ENCODE measurements around the gene PRIM2. TPM values are rescaled to one million over a fixed set of nuclear protein-coding genes. Genes with fewer than 3 reads are reported as not detected.
A peak's percentile ranks its signal among the peaks of the same experiment; 100 is the strongest.
"Not testable (repeated sequence)": the region's sequence is repeated elsewhere in the genome, so short reads cannot be mapped to it uniquely, and the experiment has no call there.

The PRIM2 gene
- total RNA-seq, 1 donor from 2014 or later: 16.2 TPM

DNA sequence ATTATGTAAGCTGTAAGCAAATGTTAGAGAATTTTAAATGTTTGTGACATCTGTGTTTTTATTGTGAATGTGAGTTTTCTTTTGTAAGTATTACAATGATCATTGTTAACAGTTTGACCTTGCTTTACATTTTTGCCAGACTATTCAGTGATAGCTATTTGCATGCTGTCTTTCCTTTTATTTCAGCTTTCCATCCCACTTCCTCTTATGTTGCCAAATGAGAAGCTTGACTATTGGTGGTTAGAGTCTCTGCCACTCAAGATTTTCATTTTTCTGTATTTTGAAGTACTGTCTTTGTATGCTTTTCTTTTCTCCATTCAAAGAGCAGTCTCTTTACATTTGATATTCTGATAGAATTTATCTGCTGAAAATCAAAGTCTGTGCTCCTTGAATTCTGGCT lies 104.1 kb downstream of the PRIM2 start:
- Mint-ChIP-seq H3K4me1 (ENCODE audit: unreplicated experiment) (peaks cover 7% of the 10 kb centered on the region), H3K27ac (ENCODE audit: unreplicated experiment) (no peak overlapping the region), H3K4me3 (ENCODE audit: unreplicated experiment) (no peak overlapping the region), H3K9me3 (ENCODE audit: unreplicated experiment) (no peaks in the 10 kb centered on the region), H3K27me3 (ENCODE audit: unreplicated experiment) (no peaks in the 10 kb centered on the region), H3K36me3 (ENCODE audit: low read depth, unreplicated experiment) (peaks cover 3% of the 10 kb centered on the region)
- TF ChIP-seq, protein P1, sequence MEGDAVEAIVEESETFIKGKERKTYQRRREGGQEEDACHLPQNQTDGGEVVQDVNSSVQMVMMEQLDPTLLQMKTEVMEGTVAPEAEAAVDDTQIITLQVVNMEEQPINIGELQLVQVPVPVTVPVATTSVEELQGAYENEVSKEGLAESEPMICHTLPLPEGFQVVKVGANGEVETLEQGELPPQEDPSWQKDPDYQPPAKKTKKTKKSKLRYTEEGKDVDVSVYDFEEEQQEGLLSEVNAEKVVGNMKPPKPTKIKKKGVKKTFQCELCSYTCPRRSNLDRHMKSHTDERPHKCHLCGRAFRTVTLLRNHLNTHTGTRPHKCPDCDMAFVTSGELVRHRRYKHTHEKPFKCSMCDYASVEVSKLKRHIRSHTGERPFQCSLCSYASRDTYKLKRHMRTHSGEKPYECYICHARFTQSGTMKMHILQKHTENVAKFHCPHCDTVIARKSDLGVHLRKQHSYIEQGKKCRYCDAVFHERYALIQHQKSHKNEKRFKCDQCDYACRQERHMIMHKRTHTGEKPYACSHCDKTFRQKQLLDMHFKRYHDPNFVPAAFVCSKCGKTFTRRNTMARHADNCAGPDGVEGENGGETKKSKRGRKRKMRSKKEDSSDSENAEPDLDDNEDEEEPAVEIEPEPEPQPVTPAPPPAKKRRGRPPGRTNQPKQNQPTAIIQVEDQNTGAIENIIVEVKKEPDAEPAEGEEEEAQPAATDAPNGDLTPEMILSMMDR (IDR thresholded peaks at IDR 0.05; ENCODE audit: unreplicated experiment): no peak
- DNase-seq (ENCODE audit: low spot score): no peak

DNA sequence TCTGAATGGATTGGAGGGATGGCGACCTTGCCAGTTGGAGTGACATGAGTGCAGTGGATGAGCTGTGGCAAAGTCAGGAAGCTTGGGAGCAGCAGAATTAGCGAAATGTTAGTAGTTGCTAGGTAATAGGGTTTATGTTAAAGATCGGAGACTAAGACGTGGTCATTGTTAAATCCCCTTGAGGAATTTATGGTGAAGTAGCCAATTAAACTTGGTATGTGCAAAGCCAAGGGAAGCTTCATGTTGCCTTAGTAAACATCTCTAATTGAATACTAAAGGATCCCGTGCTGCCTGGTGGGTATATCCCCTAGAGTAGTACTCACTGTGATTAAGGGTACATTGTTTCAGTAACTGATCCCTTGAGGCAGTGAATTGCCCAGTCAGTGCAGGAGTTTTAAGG lies 106.0 kb downstream of the PRIM2 start:
- TF ChIP-seq, protein P1 (IDR thresholded peaks at IDR 0.05; ENCODE audit: unreplicated experiment): no peak
- Mint-ChIP-seq H3K27ac (ENCODE audit: unreplicated experiment) (no peak overlapping the region), H3K4me3 (ENCODE audit: unreplicated experiment) (no peak overlapping the region), H3K9me3 (ENCODE audit: unreplicated experiment) (no peaks in the 10 kb centered on the region), H3K4me1 (ENCODE audit: unreplicated experiment) (peaks cover 7% of the 10 kb centered on the region), H3K36me3 (ENCODE audit: low read depth, unreplicated experiment) (peaks cover 3% of the 10 kb centered on the region), H3K27me3 (ENCODE audit: unreplicated experiment) (no peaks in the 10 kb centered on the region)
- no peak for DNase-seq (ENCODE audit: low spot score)

DNA sequence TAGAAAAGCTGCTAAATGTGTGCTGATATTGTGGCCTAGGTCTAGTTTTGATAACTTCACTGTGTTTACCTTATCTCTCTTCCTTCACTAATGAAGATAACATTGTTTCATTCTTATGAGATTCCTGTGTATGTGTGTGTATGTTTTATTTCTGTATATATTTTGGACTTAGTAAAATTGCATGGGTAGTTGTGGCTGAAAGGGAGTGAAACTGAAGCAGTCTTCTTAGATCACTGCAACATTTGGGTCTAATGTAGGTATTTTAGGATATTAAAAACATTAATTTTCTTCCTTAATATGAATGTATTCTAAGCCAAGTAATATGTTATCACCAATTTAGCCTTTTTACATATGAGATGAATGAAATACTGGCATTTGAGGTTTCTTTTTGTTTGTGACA lies 114.3 kb downstream of the PRIM2 start:
- H3K4me1 Mint-ChIP-seq (ENCODE audit: unreplicated experiment): peaks cover 19% of the 10 kb centered on the region
- not testable (repeated sequence) for H3K27me3 Mint-ChIP-seq (ENCODE audit: unreplicated experiment); H3K9me3 Mint-ChIP-seq (ENCODE audit: unreplicated experiment)

DNA sequence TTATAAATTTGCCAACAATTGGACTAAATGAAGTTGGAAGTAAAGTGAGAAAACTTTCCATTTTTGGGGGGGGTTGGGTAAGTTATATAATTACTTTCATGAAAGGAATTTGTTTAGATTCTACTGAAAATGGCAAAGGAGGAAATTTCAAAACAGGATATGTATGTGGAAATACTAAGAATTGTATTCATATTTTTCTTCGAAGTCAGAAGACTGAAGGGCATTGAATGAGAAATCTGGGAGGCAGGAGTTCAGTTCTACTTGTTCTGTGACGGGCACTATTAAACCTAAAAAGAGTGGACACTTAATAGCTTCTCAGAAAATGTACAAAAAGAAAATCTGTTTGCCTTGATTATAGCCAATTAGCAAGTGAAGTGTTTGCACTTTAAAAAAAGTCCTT lies 114.7 kb downstream of the PRIM2 start:
- Mint-ChIP-seq H3K9me3 (ENCODE audit: unreplicated experiment) (no peaks in the 10 kb centered on the region), H3K4me1 (ENCODE audit: unreplicated experiment) (peaks cover 19% of the 10 kb centered on the region), H3K4me3 (ENCODE audit: unreplicated experiment) (no peak overlapping the region), H3K27me3 (ENCODE audit: unreplicated experiment) (peaks cover 3% of the 10 kb centered on the region), H3K36me3 (ENCODE audit: low read depth, unreplicated experiment) (no peaks in the 10 kb centered on the region), H3K27ac (ENCODE audit: unreplicated experiment) (peak overlapping the region; percentile 79)
- TF ChIP-seq, protein P1 (IDR thresholded peaks at IDR 0.05; ENCODE audit: unreplicated experiment): no peak
- no peak for DNase-seq (ENCODE audit: low spot score)

More for the DNA sequence above, 114.3 kb downstream of the PRIM2 start:
- H3K27ac Mint-ChIP-seq (ENCODE audit: unreplicated experiment): peak overlapping the region; percentile 79
- H3K4me3 Mint-ChIP-seq (ENCODE audit: unreplicated experiment); DNase-seq (ENCODE audit: low spot score); H3K36me3 Mint-ChIP-seq (ENCODE audit: low read depth, unreplicated experiment): not testable (repeated sequence)

DNA sequence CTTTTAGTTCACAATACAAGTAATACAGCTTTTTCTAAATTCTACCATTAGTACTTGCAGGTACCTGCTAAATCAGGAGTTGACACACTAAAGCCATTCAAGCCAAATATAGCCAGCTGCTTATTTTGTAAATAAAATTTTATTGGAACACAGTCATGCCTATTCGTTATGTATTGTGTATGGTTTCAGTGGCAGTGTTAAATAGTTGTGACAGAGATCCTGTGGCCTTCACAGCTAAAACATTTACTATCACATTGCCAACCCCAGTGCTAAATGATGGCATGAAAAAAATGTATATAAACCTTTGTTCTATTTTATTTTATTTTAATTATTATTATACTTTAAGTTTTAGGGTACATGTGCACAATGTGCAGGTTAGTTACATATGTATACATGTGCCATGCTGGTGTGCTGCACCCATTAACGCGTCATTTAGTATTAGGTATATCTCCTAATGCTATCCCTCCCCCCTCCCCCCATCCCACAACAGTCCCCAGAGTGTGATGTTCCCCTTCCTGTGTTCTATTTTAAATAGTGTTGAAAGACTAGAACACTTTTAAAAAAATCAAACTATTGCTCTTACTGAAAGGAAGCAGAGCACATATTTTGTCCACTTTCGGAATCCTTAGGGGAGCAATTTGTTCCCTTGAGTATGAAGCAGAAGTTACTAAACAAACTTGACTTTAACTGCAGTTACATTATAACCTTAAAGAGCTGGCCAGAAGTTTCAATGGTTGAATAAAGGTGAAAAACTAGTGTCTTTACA lies 115.7 kb downstream of the PRIM2 start:
- TF ChIP-seq, protein P1 (IDR thresholded peaks at IDR 0.05; ENCODE audit: unreplicated experiment): no peak
- peaks cover 19% of the 10 kb centered on the region for H3K4me1 Mint-ChIP-seq (ENCODE audit: unreplicated experiment)
- DNase-seq (ENCODE audit: low spot score): no peak
- no peaks in the 10 kb centered on the region for H3K36me3 Mint-ChIP-seq (ENCODE audit: low read depth, unreplicated experiment)
- no peak overlapping the region for H3K27ac Mint-ChIP-seq (ENCODE audit: unreplicated experiment)
- H3K27me3 Mint-ChIP-seq (ENCODE audit: unreplicated experiment): peaks cover 3% of the 10 kb centered on the region
- no peak overlapping the region for H3K4me3 Mint-ChIP-seq (ENCODE audit: unreplicated experiment)
- H3K9me3 Mint-ChIP-seq (ENCODE audit: unreplicated experiment): no peaks in the 10 kb centered on the region

DNA sequence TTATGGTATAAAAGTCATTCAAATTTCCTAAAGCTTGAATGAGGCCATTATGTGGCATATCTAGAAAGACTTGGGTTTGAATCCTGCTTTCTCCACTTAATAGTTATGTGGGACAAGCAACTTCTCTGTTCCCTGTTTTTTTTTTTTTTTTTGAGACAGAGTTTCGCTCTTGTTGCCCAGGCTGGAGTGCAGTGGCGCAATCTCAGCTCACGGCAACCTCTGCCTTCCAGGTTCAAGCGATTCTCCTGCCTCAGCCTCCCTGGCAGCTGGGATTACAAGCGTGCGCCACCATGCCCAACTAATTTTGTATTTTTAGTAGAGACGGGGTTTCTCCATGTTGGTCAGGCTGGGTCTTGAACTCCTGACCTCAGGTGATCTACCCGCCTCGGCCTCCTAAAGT lies 116.4 kb downstream of the PRIM2 start:
- H3K27ac Mint-ChIP-seq (ENCODE audit: unreplicated experiment): not testable (repeated sequence)

More for the DNA sequence above, 116.4 kb downstream of the PRIM2 start:
- not testable (repeated sequence) for DNase-seq (ENCODE audit: low spot score); H3K9me3 Mint-ChIP-seq (ENCODE audit: unreplicated experiment); H3K36me3 Mint-ChIP-seq (ENCODE audit: low read depth, unreplicated experiment); H3K4me3 Mint-ChIP-seq (ENCODE audit: unreplicated experiment); H3K27me3 Mint-ChIP-seq (ENCODE audit: unreplicated experiment)
- H3K4me1 Mint-ChIP-seq (ENCODE audit: unreplicated experiment): peaks cover 19% of the 10 kb centered on the region
